Trophoblast cell (in vitro differentiated cells and primary cell): ENCODE measurements around the gene NEBL.

Experiments
- DNase-seq, 2 donors: peaks; one replicate each; pipeline ENCODE4 v3.0.0-alpha.2; 2016
- H2AFZ ChIP-seq: 2 replicates; pipeline ENCODE4 v1.6.1; 2013; ENCODE audit warnings: low read length, moderate library complexity, mild to moderate bottlenecking; ENCODE audit not compliant: insufficient read depth, poor library complexity
- H2AK5ac ChIP-seq: 2 replicates; pipeline ENCODE4 v1.6.1; 2013; ENCODE audit warnings: mild to moderate bottlenecking, low read length
- H2BK120ac ChIP-seq: 2 replicates; pipeline ENCODE4 v1.6.1; 2013; ENCODE audit warnings: low read length, mild to moderate bottlenecking, moderate library complexity; ENCODE audit not compliant: insufficient read depth, poor library complexity
- H2BK12ac ChIP-seq: 2 replicates; pipeline ENCODE4 v1.6.1; 2013; ENCODE audit warnings: mild to moderate bottlenecking, low read length, moderate library complexity
- H2BK5ac ChIP-seq: 2 replicates; pipeline ENCODE4 v1.6.1; 2013; ENCODE audit warnings: low read length, low read depth, moderate library complexity, mild to moderate bottlenecking; ENCODE audit not compliant: poor library complexity
- H3K14ac ChIP-seq: 2 replicates; pipeline ENCODE4 v1.6.1; 2013; ENCODE audit warnings: mild to moderate bottlenecking, low read length
- H3K18ac ChIP-seq: 2 replicates; pipeline ENCODE4 v1.6.1; 2013; ENCODE audit warnings: mild to moderate bottlenecking, low read length
- H3K23ac ChIP-seq: 2 replicates; pipeline ENCODE4 v1.6.1; 2013; ENCODE audit warnings: low read length
- H3K27ac ChIP-seq: 2 replicates; pipeline ENCODE4 v1.5.1; 2013; ENCODE audit warnings: low read depth, mild to moderate bottlenecking, inconsistent platforms, low read length, moderate library complexity
- H3K27me3 ChIP-seq: 2 replicates; pipeline ENCODE4 v1.6.1; 2013; ENCODE audit warnings: inconsistent platforms, mild to moderate bottlenecking, low read length, moderate library complexity; ENCODE audit not compliant: insufficient read depth
- H3K36me3 ChIP-seq, 2 experiments: 1 replicate in 1 of 2; 2 replicates in 1 of 2; pipeline ENCODE4 v1.6.1; 2013; ENCODE audit warnings: low read length in 2 of 2, mild to moderate bottlenecking in 2 of 2, moderate library complexity in 1 of 2; ENCODE audit not compliant: insufficient read depth in 2 of 2, control insufficient read depth in 1 of 2
- H3K4ac ChIP-seq: 2 replicates; pipeline ENCODE4 v1.6.1; 2013; ENCODE audit warnings: low read depth, mild to moderate bottlenecking, low read length, moderate library complexity
- H3K4me1 ChIP-seq, 2 experiments: 1 replicate in 1 of 2; 2 replicates in 1 of 2; pipeline ENCODE4 v1.6.1; 2013; ENCODE audit warnings: low read length in 2 of 2, mild to moderate bottlenecking in 2 of 2, moderate library complexity in 1 of 2; ENCODE audit not compliant: insufficient read depth in 2 of 2, control insufficient read depth in 1 of 2
- H3K4me2 ChIP-seq: 2 replicates; pipeline ENCODE4 v1.6.1; 2013; ENCODE audit warnings: inconsistent platforms, mild to moderate bottlenecking, low read length, moderate library complexity
- H3K4me3 ChIP-seq: 2 replicates; pipeline ENCODE4 v1.5.1; 2013; ENCODE audit warnings: mild to moderate bottlenecking, low read depth, low read length, inconsistent platforms
- H3K79me1 ChIP-seq: one replicate; pipeline ENCODE4 v1.6.1; 2013; ENCODE audit warnings: low read length
- H3K79me2 ChIP-seq: 2 replicates; pipeline ENCODE4 v1.6.1; 2013; ENCODE audit warnings: low read length, mild to moderate bottlenecking; ENCODE audit not compliant: control insufficient read depth, insufficient read depth, poor library complexity
- H3K9ac ChIP-seq: 2 replicates; pipeline ENCODE4 v1.6.1; 2013; ENCODE audit warnings: mild to moderate bottlenecking, low read length
- H3K9me3 ChIP-seq: 2 replicates; pipeline ENCODE4 v1.6.1; 2013; ENCODE audit warnings: low read depth, mild to moderate bottlenecking, control low read depth, inconsistent platforms, low read length; ENCODE audit not compliant: insufficient read depth
- H4K12ac ChIP-seq: 2 replicates; pipeline ENCODE4 v1.6.1; 2013; ENCODE audit warnings: low read depth, mild to moderate bottlenecking, low read length, moderate library complexity
- H4K8ac ChIP-seq: 2 replicates; pipeline ENCODE4 v1.6.1; 2013; ENCODE audit warnings: low read depth, mild to moderate bottlenecking, low read length, moderate library complexity
- H4K91ac ChIP-seq: one replicate; pipeline ENCODE4 v1.6.1; 2013; ENCODE audit warnings: low read depth, mild to moderate bottlenecking, low read length, moderate library complexity
- WGBS: extraction: QIAGEN DNeasy Blood & Tissue Kit; methylation state at CpG from one replicate; pipeline ENCODE4 v1.1.7; 2013; ENCODE audit warnings: missing lambda C conversion rate; ENCODE audit not compliant: insufficient read length, insufficient coverage; ENCODE audit errors: extremely low coverage; 5-methylcytosine and 5-hydroxymethylcytosine counted together

NEBL gene

GRCh38 chr10:20768843-20769242 lies 128.3 kb downstream of the NEBL start:
- H3K4me2 ChIP-seq = no peak overlapping the region
- H3K27ac ChIP-seq = no peak overlapping the region
- no peaks in the 10 kb centered on the region for H3K4me1 ChIP-seq
- no peak overlapping the region for H3K18ac ChIP-seq
- H3K4ac ChIP-seq = no peak overlapping the region
- H3K14ac ChIP-seq = no peak overlapping the region
- peaks cover 2% of the 10 kb centered on the region for H3K79me1 ChIP-seq
- H2AK5ac ChIP-seq = no peak overlapping the region
- H3K9me3 ChIP-seq = no peaks in the 10 kb centered on the region
- no peak overlapping the region for H3K23ac ChIP-seq
- H2AFZ ChIP-seq = no peak overlapping the region
- no peak overlapping the region for H2BK120ac ChIP-seq
- WGBS = no CpG with 5 or more reads among the region's 3 CpGs
- no peak overlapping the region for H3K4me3 ChIP-seq
- H3K79me2 ChIP-seq = no peaks in the 10 kb centered on the region
- H3K36me3 ChIP-seq = no peaks in the 10 kb centered on the region
- H2BK5ac ChIP-seq = no peak overlapping the region
- H4K91ac ChIP-seq = no peak overlapping the region
- H3K9ac ChIP-seq = no peak overlapping the region
- peak in 1 of 2 donors; percentile 43 for DNase-seq
- no peak overlapping the region for H4K8ac ChIP-seq
- no peak overlapping the region for H2BK12ac ChIP-seq
- no peaks in the 10 kb centered on the region for H3K27me3 ChIP-seq
- H4K12ac ChIP-seq = no peak overlapping the region

- Histone ChIP-seq H3K9me3 (no peaks in the 10 kb centered on the region), H4K8ac (no peak overlapping the region), H3K4me1 (no peaks in the 10 kb centered on the region), H4K91ac (no peak overlapping the region), H3K9ac (no peak overlapping the region), H3K27ac (no peak overlapping the region), H3K4me2 (no peak overlapping the region), H3K27me3 (no peaks in the 10 kb centered on the region), H2BK5ac (no peak overlapping the region), H3K36me3 (no peaks in the 10 kb centered on the region), H2AFZ (no peak overlapping the region), H3K4ac (no peak overlapping the region), H2BK120ac (no peak overlapping the region), H3K23ac (no peak overlapping the region), H3K14ac (no peak overlapping the region), H3K18ac (no peak overlapping the region), H2BK12ac (no peak overlapping the region), H3K79me2 (no peaks in the 10 kb centered on the region), H3K4me3 (no peak overlapping the region), H4K12ac (no peak overlapping the region), H3K79me1 (peaks cover 2% of the 10 kb centered on the region), H2AK5ac (no peak overlapping the region)
- no CpG with 5 or more reads among the region's 2 CpGs for WGBS
- DNase-seq = peak in 1 of 2 donors; percentile 40
Observed at GRCh38 chr10:20767028-20767427, 130.1 kb downstream of the NEBL start.

GRCh38 chr10:20765066-20765465 lies 132.0 kb downstream of the NEBL start:
- no peak overlapping the region for H3K9ac ChIP-seq
- H4K8ac ChIP-seq = no peak overlapping the region
- no peaks in the 10 kb centered on the region for H3K9me3 ChIP-seq
- H2BK5ac ChIP-seq = no peak overlapping the region
- no peak overlapping the region for H2BK12ac ChIP-seq
- H3K36me3 ChIP-seq = no peaks in the 10 kb centered on the region
- H3K4me2 ChIP-seq = no peak overlapping the region
- H3K79me1 ChIP-seq = peaks cover 2% of the 10 kb centered on the region
- no peak overlapping the region for H2AK5ac ChIP-seq
- no peak overlapping the region for H3K4me3 ChIP-seq
- H3K18ac ChIP-seq = no peak overlapping the region
- no CpG with 5 or more reads among the region's 1 CpG for WGBS
- H3K79me2 ChIP-seq = no peaks in the 10 kb centered on the region
- H3K4ac ChIP-seq = no peak overlapping the region
- H3K27ac ChIP-seq = no peak overlapping the region
- H4K91ac ChIP-seq = no peak overlapping the region
- no peaks in the 10 kb centered on the region for H3K27me3 ChIP-seq
- H2AFZ ChIP-seq = no peak overlapping the region
- H4K12ac ChIP-seq = no peak overlapping the region
- H2BK120ac ChIP-seq = no peak overlapping the region
- H3K14ac ChIP-seq = no peak overlapping the region
- no peak for DNase-seq
- H3K4me1 ChIP-seq = no peaks in the 10 kb centered on the region
- H3K23ac ChIP-seq = no peak overlapping the region

- Histone ChIP-seq H3K9ac (no peak overlapping the region), H3K18ac (no peak overlapping the region), H3K23ac (no peak overlapping the region), H2AK5ac (no peak overlapping the region), H2AFZ (no peak overlapping the region), H3K27ac (no peak overlapping the region), H3K4me1 (no peaks in the 10 kb centered on the region), H3K9me3 (no peaks in the 10 kb centered on the region), H3K36me3 (no peaks in the 10 kb centered on the region), H4K8ac (no peak overlapping the region), H3K4ac (no peak overlapping the region), H3K14ac (no peak overlapping the region), H4K91ac (no peak overlapping the region), H4K12ac (no peak overlapping the region), H3K79me1 (no peaks in the 10 kb centered on the region), H3K27me3 (no peaks in the 10 kb centered on the region), H3K4me2 (no peak overlapping the region), H2BK5ac (no peak overlapping the region), H3K79me2 (no peaks in the 10 kb centered on the region), H2BK12ac (no peak overlapping the region), H2BK120ac (no peak overlapping the region), H3K4me3 (no peak overlapping the region)
- no peak for DNase-seq
- no CpG with 5 or more reads among the region's 2 CpGs for WGBS
Observed at GRCh38 chr10:20760460-20760859, 136.7 kb downstream of the NEBL start.
